Bronchial epithelial cell (primary cell): Measurements from ENCODE around the gene TMC6. TPM values are rescaled to one million over a fixed set of nuclear protein-coding genes. Genes with fewer than 3 reads are reported as not detected.

Experiments
- DNase-seq: peaks from one replicate; pipeline ENCODE4 v3.0.0-alpha.2; 2010; ENCODE audit warnings: low read depth
- FAIRE-seq: peaks from 2 replicates; lab custom pipeline; 2011; peaks lifted over from hg19 to GRCh38; lab: Jason Lieb, UNC
- H3K27me3 ChIP-seq: 2 replicates; pipeline ENCODE4 v1.5.1; 2011; ENCODE audit warnings: low read length; ENCODE audit not compliant: control insufficient read depth, insufficient read depth
- H3K36me3 ChIP-seq: 2 replicates; pipeline ENCODE4 v1.5.1; 2011; ENCODE audit warnings: low read length; ENCODE audit not compliant: control insufficient read depth, insufficient read depth
- H3K4me3 ChIP-seq: 2 replicates; pipeline ENCODE4 v1.5.1; 2011; ENCODE audit warnings: mild to moderate bottlenecking, low read depth, low read length, control low read depth
- CTCF ChIP-seq: IDR thresholded peaks from 2 replicates; pipeline ENCODE4 v1.5.1; 2011; ENCODE audit warnings: mild to moderate bottlenecking, moderate library complexity, low read length, control low read depth, inconsistent platforms; ENCODE audit not compliant: insufficient read depth, severe bottlenecking
- total RNA-seq: library from RNA; depleted of rRNA; stranded (reverse); fragments of >200 nt; gene quantifications from 2 replicates; pipeline ENCODE4 v1.2.1, GENCODE V29; 2014

TMC6 gene
- total RNA-seq, 1 donor from 2014 or later: 42.9 TPM

GRCh38 chr17:78124836-78125137, 3.8 kb downstream of the TMC6 start:
- FAIRE-seq: no peak
- H3K4me3 ChIP-seq: no peak overlapping the region
- no peaks in the 10 kb centered on the region for H3K27me3 ChIP-seq
- peaks cover 9% of the 10 kb centered on the region for H3K36me3 ChIP-seq
- DNase-seq: no peak
- TF ChIP-seq CTCF: no peak

- FAIRE-seq: no peak
- no peaks in the 10 kb centered on the region for H3K27me3 ChIP-seq
- H3K4me3 ChIP-seq: no peak overlapping the region
- no peak for TF ChIP-seq CTCF
- peaks cover 9% of the 10 kb centered on the region for H3K36me3 ChIP-seq
- no peak for DNase-seq
Observed at GRCh38 chr17:78124081-78124835, 4.3 kb downstream of the TMC6 start.

- no peak for TF ChIP-seq CTCF
- no peak for FAIRE-seq
- Histone ChIP-seq H3K27me3 (no peaks in the 10 kb centered on the region), H3K36me3 (peaks cover 9% of the 10 kb centered on the region), H3K4me3 (no peak overlapping the region)
- DNase-seq: no peak
Observed at GRCh38 chr17:78123258-78123929, 5.2 kb downstream of the TMC6 start.

- H3K36me3 ChIP-seq: peaks cover 9% of the 10 kb centered on the region
- TF ChIP-seq CTCF: no peak
- FAIRE-seq (no peak), DNase-seq (no peak)
- no peaks in the 10 kb centered on the region for H3K27me3 ChIP-seq
- no peak overlapping the region for H3K4me3 ChIP-seq
Observed at GRCh38 chr17:78122931-78123249, 5.7 kb downstream of the TMC6 start.

- H3K4me3 ChIP-seq: no peak overlapping the region
- H3K36me3 ChIP-seq: peaks cover 9% of the 10 kb centered on the region
- TF ChIP-seq CTCF: no peak
- H3K27me3 ChIP-seq: no peaks in the 10 kb centered on the region
- FAIRE-seq: no peak
- no peak for DNase-seq
Observed at GRCh38 chr17:78122216-78122930, 6.2 kb downstream of the TMC6 start.
